Mesendoderm (in vitro differentiated cells): ENCODE measurements around the gene TCL1A.
"Not testable (repeated sequence)": the region's sequence is repeated elsewhere in the genome, so short reads cannot be mapped to it uniquely, and the experiment has no call there.

ENCODE experiments used
- DNase-seq: peaks from one replicate; pipeline ENCODE4 v3.0.0; 2013
- H2AK5ac ChIP-seq: 2 replicates; pipeline ENCODE4 v1.6.1; 2013; ENCODE audit warnings: low read length, inconsistent platforms
- H2BK120ac ChIP-seq: 2 replicates; pipeline ENCODE4 v1.6.1; 2013; ENCODE audit warnings: low read depth, mild to moderate bottlenecking, low read length, moderate library complexity, mixed read lengths
- H2BK15ac ChIP-seq: replicated peaks from 2 replicates; pipeline ENCODE4 v1.6.1; 2013; ENCODE audit warnings: low read depth, mild to moderate bottlenecking, moderate library complexity
- H2BK5ac ChIP-seq: 2 replicates; pipeline ENCODE4 v1.6.1; 2013; ENCODE audit warnings: low read length, inconsistent platforms
- H3K18ac ChIP-seq: 2 replicates; pipeline ENCODE4 v1.6.1; 2013; ENCODE audit warnings: mild to moderate bottlenecking, low read length, mixed read lengths
- H3K23ac ChIP-seq: one replicate; pipeline ENCODE4 v1.6.1; 2013; ENCODE audit warnings: low read length
- H3K27ac ChIP-seq: 2 replicates; pipeline ENCODE4 v1.5.1; 2013; ENCODE audit warnings: low read depth, mild to moderate bottlenecking, inconsistent platforms, low read length, moderate library complexity
- H3K27me3 ChIP-seq: 2 replicates; pipeline ENCODE4 v1.6.1; 2013; ENCODE audit warnings: low read length, control low read depth, mild to moderate bottlenecking, inconsistent platforms; ENCODE audit not compliant: insufficient read depth, poor library complexity
- H3K36me3 ChIP-seq: 2 replicates; pipeline ENCODE4 v1.6.1; 2013; ENCODE audit warnings: low read length, inconsistent platforms; ENCODE audit not compliant: control insufficient read depth, insufficient read depth
- H3K4ac ChIP-seq: one replicate; pipeline ENCODE4 v1.6.1; 2013; ENCODE audit warnings: low read depth, mild to moderate bottlenecking, low read length, moderate library complexity
- H3K4me1 ChIP-seq: 2 replicates; pipeline ENCODE4 v1.6.1; 2013; ENCODE audit warnings: low read depth, low read length, inconsistent platforms; ENCODE audit not compliant: control insufficient read depth
- H3K4me2 ChIP-seq: 2 replicates; pipeline ENCODE4 v1.6.1; 2013; ENCODE audit warnings: low read length
- H3K4me3 ChIP-seq: 2 replicates; pipeline ENCODE4 v1.5.1; 2013; ENCODE audit warnings: mild to moderate bottlenecking, low read length
- H3K56ac ChIP-seq: one replicate; pipeline ENCODE4 v1.6.1; 2013; ENCODE audit warnings: low read length
- H3K79me1 ChIP-seq: 2 replicates; pipeline ENCODE4 v1.6.1; 2013; ENCODE audit warnings: low read length, inconsistent platforms
- H3K79me2 ChIP-seq: 2 replicates; pipeline ENCODE4 v1.6.1; 2013; ENCODE audit warnings: mild to moderate bottlenecking, low read length; ENCODE audit not compliant: control insufficient read depth, insufficient read depth
- H3K9ac ChIP-seq: 2 replicates; pipeline ENCODE4 v1.6.1; 2013; ENCODE audit warnings: low read length, inconsistent platforms
- H4K5ac ChIP-seq: one replicate; pipeline ENCODE4 v1.6.1; 2013; ENCODE audit warnings: low read length
- H4K8ac ChIP-seq: one replicate; pipeline ENCODE4 v1.6.1; 2013; ENCODE audit warnings: low read depth, mild to moderate bottlenecking, control low read depth, low read length, moderate library complexity
- WGBS: extraction: QIAGEN DNeasy Blood & Tissue Kit; methylation state at CpG from one replicate; pipeline ENCODE4 v1.1.7; 2013; ENCODE audit warnings: low lambda C conversion rate, missing lambda C conversion rate; ENCODE audit not compliant: insufficient coverage; ENCODE audit errors: extremely low coverage; 5-methylcytosine and 5-hydroxymethylcytosine counted together

TCL1A gene

DNA sequence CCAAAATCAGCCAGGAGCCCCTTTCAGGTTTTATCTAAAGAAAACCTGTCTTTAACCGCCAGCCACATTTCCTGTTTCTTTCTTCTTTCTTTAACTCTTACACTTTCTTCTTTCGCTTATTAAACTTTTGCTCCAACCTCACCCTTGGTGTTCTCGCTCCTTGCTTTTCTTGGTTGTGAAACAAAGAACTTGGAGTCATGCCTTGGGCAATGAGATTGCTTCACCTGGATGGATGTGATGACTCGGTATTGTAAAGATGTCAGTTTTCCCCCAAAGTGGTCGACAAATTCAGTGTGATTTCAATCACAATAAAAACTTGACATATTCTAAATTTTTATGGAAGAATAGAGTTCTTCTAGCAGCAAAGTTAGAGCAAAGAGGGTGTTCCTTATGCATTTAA, 16.2 kb upstream of the TCL1A start:
- Histone ChIP-seq H3K27me3 (no peaks in the 10 kb centered on the region), H3K4me3 (no peak overlapping the region), H2AK5ac (no peak overlapping the region), H3K56ac (no peak overlapping the region), H3K9ac (no peak overlapping the region), H2BK15ac (no peak overlapping the region), H2BK120ac (no peak overlapping the region), H3K18ac (no peak overlapping the region), H3K79me2 (no peaks in the 10 kb centered on the region), H3K4me1 (no peaks in the 10 kb centered on the region), H3K4ac (no peak overlapping the region), H2BK5ac (no peak overlapping the region), H3K23ac (no peak overlapping the region), H3K27ac (no peak overlapping the region), H4K5ac (no peak overlapping the region), H4K8ac (no peak overlapping the region), H3K79me1 (no peaks in the 10 kb centered on the region), H3K4me2 (no peak overlapping the region), H3K36me3 (no peaks in the 10 kb centered on the region)
- no peak for DNase-seq
- 100% methylated on average over 1 of the region's 5 CpGs for WGBS

GRCh38 chr14:95729402-95730028, 15.6 kb upstream of the TCL1A start:
- not testable (repeated sequence) for H2BK15ac ChIP-seq, H4K8ac ChIP-seq, H3K27ac ChIP-seq, H2BK120ac ChIP-seq, H3K4me1 ChIP-seq, H2AK5ac ChIP-seq, H3K56ac ChIP-seq, H2BK5ac ChIP-seq, H3K4ac ChIP-seq, H3K79me2 ChIP-seq, H4K5ac ChIP-seq, H3K9ac ChIP-seq, H3K4me3 ChIP-seq, H3K23ac ChIP-seq, H3K79me1 ChIP-seq, H3K27me3 ChIP-seq, H3K36me3 ChIP-seq, H3K4me2 ChIP-seq, DNase-seq, H3K18ac ChIP-seq
- no CpG with 5 or more reads among the region's 8 CpGs for WGBS

- no peaks in the 10 kb centered on the region for H3K4me1 ChIP-seq
- H3K4me3 ChIP-seq = no peak overlapping the region
- H3K4me2 ChIP-seq = no peak overlapping the region
- H3K79me1 ChIP-seq = no peaks in the 10 kb centered on the region
- no peak overlapping the region for H3K27ac ChIP-seq
- no peak for DNase-seq
- H3K27me3 ChIP-seq = no peaks in the 10 kb centered on the region
- H3K18ac ChIP-seq = no peak overlapping the region
- no CpG with 5 or more reads among the region's 6 CpGs for WGBS
- no peak overlapping the region for H2BK120ac ChIP-seq
- H4K8ac ChIP-seq = no peak overlapping the region
- no peak overlapping the region for H2BK5ac ChIP-seq
- no peak overlapping the region for H4K5ac ChIP-seq
- no peak overlapping the region for H3K4ac ChIP-seq
- H3K56ac ChIP-seq = no peak overlapping the region
- H3K23ac ChIP-seq = no peak overlapping the region
- no peak overlapping the region for H3K9ac ChIP-seq
- H3K79me2 ChIP-seq = no peaks in the 10 kb centered on the region
- no peak overlapping the region for H2BK15ac ChIP-seq
- H3K36me3 ChIP-seq = no peaks in the 10 kb centered on the region
- H2AK5ac ChIP-seq = no peak overlapping the region
Measured at GRCh38 chr14:95727056-95727700, 13.3 kb upstream of the TCL1A start.

DNA sequence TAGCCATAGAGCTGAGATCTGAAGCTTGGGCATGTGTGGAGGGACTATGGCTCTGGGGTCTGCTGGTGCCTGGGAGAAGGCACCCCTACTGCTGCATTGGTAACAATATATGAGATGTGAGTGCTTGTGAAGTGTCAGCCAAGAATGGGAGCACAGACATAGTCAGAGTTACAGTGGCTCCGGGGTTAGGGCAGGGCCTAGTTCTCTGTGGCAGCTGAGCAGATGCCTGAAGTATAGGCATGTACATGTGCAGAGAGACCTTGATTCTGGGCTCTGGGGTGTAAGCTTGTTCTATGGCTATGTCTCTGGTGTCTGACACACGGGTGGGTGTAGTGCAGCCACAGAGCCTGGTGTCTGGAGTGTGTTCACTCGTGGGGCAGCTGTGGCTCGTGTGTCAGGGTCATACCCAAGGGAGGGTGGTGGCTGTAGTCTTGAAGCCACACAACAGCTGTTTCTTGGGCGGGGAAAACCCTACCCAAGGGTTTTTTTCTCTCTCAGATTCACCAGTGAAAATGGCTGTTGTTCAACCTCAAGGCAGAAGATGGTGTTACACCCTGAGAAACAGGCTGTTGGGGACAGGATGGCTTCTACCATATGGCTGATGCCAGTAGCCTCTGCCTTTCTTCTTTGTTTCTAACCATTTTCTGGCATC, 11.9 kb upstream of the TCL1A start:
- no peak overlapping the region for H3K4me3 ChIP-seq
- H2BK120ac ChIP-seq = no peak overlapping the region
- H3K36me3 ChIP-seq = no peaks in the 10 kb centered on the region
- no peaks in the 10 kb centered on the region for H3K27me3 ChIP-seq
- H3K4me1 ChIP-seq = no peaks in the 10 kb centered on the region
- no peak overlapping the region for H3K9ac ChIP-seq
- H4K8ac ChIP-seq = no peak overlapping the region
- WGBS = no CpG with 5 or more reads among the region's 5 CpGs
- H3K23ac ChIP-seq = no peak overlapping the region
- no peak overlapping the region for H3K4me2 ChIP-seq
- H3K18ac ChIP-seq = no peak overlapping the region
- H3K79me2 ChIP-seq = no peaks in the 10 kb centered on the region
- H2BK5ac ChIP-seq = no peak overlapping the region
- H3K4ac ChIP-seq = no peak overlapping the region
- H4K5ac ChIP-seq = no peak overlapping the region
- no peak overlapping the region for H2AK5ac ChIP-seq
- H3K56ac ChIP-seq = no peak overlapping the region
- no peak for DNase-seq
- H2BK15ac ChIP-seq = no peak overlapping the region
- no peak overlapping the region for H3K27ac ChIP-seq
- H3K79me1 ChIP-seq = no peaks in the 10 kb centered on the region

DNA sequence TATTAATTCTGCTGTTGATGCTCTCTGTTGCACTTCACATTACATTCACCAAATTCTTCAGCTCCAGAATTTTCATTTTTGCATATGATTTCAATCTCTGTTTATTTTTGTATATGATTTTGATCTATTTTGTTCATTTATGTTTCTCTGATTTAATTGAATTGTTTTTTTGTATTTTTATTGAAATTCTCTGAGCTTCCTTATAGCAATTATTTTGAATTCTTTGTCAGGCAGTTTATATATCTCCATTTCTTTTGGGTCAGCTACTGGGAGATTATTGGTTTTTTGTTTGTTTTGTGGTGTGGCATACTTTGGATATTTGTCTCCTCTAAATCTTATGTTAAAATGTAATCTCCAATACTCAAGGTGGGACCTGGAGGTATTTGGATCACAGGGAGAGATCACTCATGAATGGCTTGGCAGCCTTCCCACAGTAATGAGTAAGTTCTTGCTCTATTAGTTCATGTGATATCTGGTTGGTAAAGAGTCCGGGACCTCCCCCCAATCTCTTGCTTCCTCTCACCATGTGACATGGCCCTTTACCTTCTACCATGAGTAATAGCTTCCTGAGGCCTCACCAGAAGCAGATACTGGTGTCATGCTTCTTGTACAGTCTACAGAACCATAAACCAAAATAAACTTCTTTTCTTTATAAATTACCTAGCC, 8.7 kb upstream of the TCL1A start:
- Histone ChIP-seq H3K9ac (no peak overlapping the region), H2AK5ac (no peak overlapping the region), H3K4me1 (no peaks in the 10 kb centered on the region), H3K18ac (no peak overlapping the region), H3K4me3 (no peak overlapping the region), H3K79me2 (no peaks in the 10 kb centered on the region), H3K4ac (no peak overlapping the region), H3K36me3 (no peaks in the 10 kb centered on the region), H2BK120ac (no peak overlapping the region), H3K27me3 (no peaks in the 10 kb centered on the region), H4K8ac (no peak overlapping the region), H3K23ac (no peak overlapping the region), H4K5ac (no peak overlapping the region), H2BK5ac (no peak overlapping the region), H3K4me2 (no peak overlapping the region), H3K56ac (no peak overlapping the region), H3K79me1 (no peaks in the 10 kb centered on the region), H3K27ac (no peak overlapping the region), H2BK15ac (no peak overlapping the region)
- no CpG with 5 or more reads among the region's 1 CpG for WGBS
- no peak for DNase-seq
